ENCODE measurements around the gene PILRB. TPM values are rescaled to one million over a fixed set of nuclear protein-coding genes. Genes with fewer than 3 reads are reported as not detected.
"Not testable (repeated sequence)": the region's sequence is repeated elsewhere in the genome, so short reads cannot be mapped to it uniquely, and the experiment has no call there.

The PILRB gene
- total and polyA plus RNA-seq, 2 of the 13 experiments (the other 11 are each of a cell fraction or from before 2014, with no cell fraction given), result 16.6 to 33.8 TPM

- 84% methylated on average over 9 of the region's 13 CpGs for WGBS (ENCODE audit: low lambda C conversion rate)
- H3K9me3 ChIP-seq (ENCODE audit: low read length); in situ Hi-C loops (cut with HindIII; ENCODE audit: extremely low pct_ligation_motif_present, low pct_unique_long_range_greater_than_20kb); H3K27me3 ChIP-seq (ENCODE audit: control insufficient read depth in 1 of 2, insufficient read depth in 2 of 2, low read length in 2 of 2); BruUV-seq (replicated peaks); H2AFZ ChIP-seq (ENCODE audit: low read length); H3K4me3 ChIP-seq (replicated peaks in 1 of 3; ENCODE audit: insufficient read depth in 1 of 3, low read depth in 2 of 3, low read length in 3 of 3); H3K4me2 ChIP-seq (ENCODE audit: low read depth, low read length); H3K79me2 ChIP-seq (ENCODE audit: insufficient read depth, low read length); H3K9ac ChIP-seq (ENCODE audit: insufficient read depth, low read depth, low read length); H4K20me1 ChIP-seq (ENCODE audit: insufficient read depth, low read length): not testable (repeated sequence)
- Histone ChIP-seq H3K36me3 (replicated peaks in 1 of 2; ENCODE audit: control insufficient read depth in 1 of 2, insufficient read depth in 2 of 2, low read length in 2 of 2) (peaks cover 22 to 53% of the 10 kb centered on the region in 2 experiments), H3K4me1 (ENCODE audit: insufficient read depth, low read length) (peaks cover 11% of the 10 kb centered on the region), H3K27ac (ENCODE audit: extremely low read length, insufficient read depth, low read length) (peak overlapping the region; percentile 32)
- FAIRE-seq (peak; percentile 79), DNase-seq (ENCODE audit: low spot score) (peak; percentile 66), ATAC-seq (peak; percentile 99)
- ChIA-PET CTCF (ENCODE audit: low intra/inter-chr PET ratio, low total read pairs) (interaction anchor here (1.5 to 1.7 kb wide), 2 partner anchors 155 to 212 kb away, joined by 5 to 6 read pairs; no protein-coding TSS in a partner anchor), POLR2A (interaction anchor here (0.8 to 1.4 kb wide), 2 partner anchors 84 to 98 kb away, joined by 3 read pairs; partner anchors contain the start of gene ZCWPW1)
- intact Hi-C loops (cut with micrococcal nuclease; ENCODE audit: unreplicated experiment), result loop anchor here (10.0 kb wide), 1 partner anchor 100 kb away; no protein-coding TSS in a partner anchor
- TF ChIP-seq ZNF644 (CRISPR knock-in tag; IDR thresholded peaks at IDR 0.05; ENCODE audit: low read depth) (peak; percentile 50; the same call in 1 of the 2 replicates), KAT8 (CRISPR knock-in tag; IDR thresholded peaks at IDR 0.05) (0 out of 2 replicates have a peak, but pooled peaks have one; percentile 1), SMC3 (IDR thresholded peaks at IDR 0.05; ENCODE audit: low read length) (0 out of 2 replicates have a peak, but pooled peaks have one; percentile 1), TFE3 (CRISPR knock-in tag; IDR thresholded peaks at IDR 0.05) (0 out of 2 replicates have a peak, but pooled peaks have one; percentile 30), HMGXB4 (CRISPR knock-in tag; IDR thresholded peaks at IDR 0.05; ENCODE audit: borderline replicate concordance in 1 of 2, low read depth in 1 of 2) (peak in 1 of 2 experiments; percentile 61; a peak in 1 of 4 replicates), USF2 (IDR thresholded peaks at IDR 0.05; ENCODE audit: low read depth, low read length) (0 out of 2 replicates have a peak, but pooled peaks have one; percentile 8), USF2 (CRISPR knock-in tag; IDR thresholded peaks at IDR 0.05; ENCODE audit: borderline replicate concordance) (peak; percentile 31; the same call in 1 of the 2 replicates), STAG1 (CRISPR knock-in tag; IDR thresholded peaks at IDR 0.05) (peak; percentile 40), FOSL2 (CRISPR knock-in tag; IDR thresholded peaks at IDR 0.05) (peak; percentile 89)
These were observed 13.2 kb upstream of the PILRB start for GRCh38 chr7:100344560-100345287.
